ENCODE data around the gene FHOD3.

DNA sequence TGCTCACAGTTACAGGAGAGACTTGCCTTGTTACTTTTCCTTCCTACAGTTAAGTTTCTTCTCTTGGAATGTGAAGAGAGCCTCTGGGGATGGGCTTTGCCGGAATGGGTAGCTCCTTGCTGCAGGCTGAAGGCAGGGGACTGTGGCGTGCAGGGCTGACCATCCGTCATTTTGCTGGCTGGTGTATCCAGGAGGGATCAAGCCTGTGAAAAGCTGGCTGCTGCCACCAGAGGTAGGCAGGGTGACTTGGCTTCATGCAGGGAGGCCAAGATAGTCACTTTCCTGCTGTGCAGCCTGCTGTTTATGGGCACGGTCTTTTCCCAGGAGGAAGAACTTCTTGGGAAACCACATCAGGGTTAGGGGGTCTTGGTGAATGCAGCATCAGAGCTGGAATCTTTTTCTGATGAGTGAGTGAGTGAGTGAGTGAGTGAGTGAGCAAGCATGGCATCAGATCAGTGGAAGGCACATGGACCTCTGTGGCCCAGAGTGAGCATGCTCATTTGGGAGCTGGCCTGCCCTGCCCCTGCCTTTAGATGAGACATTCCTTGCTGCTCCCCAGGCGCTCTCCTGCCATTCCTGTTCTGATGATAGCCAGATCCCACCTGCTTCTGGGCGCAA, 33.0 kb downstream of the FHOD3 start:
- TF ChIP-seq POLR2A (IDR thresholded peaks at IDR 0.05; ENCODE audit: low read depth, low read length) = no peak
- no peak for TF ChIP-seq TAF1 (IDR thresholded peaks at IDR 0.05; ENCODE audit: borderline replicate concordance, low read depth, low read length)
- TF ChIP-seq POLR2AphosphoS5 (IDR thresholded peaks at IDR 0.05; ENCODE audit: low read depth, low read length) = no peak

All from GM12892 (cell line).